AG04449 (cell line): Measurements from ENCODE around the gene TMEM184C.

Experiments
- CTCF ChIA-PET: fragments of 350-600 bp; formaldehyde crosslinking; extraction: SDS; loops from one replicate; lab custom pipeline; 2021; ENCODE audit warnings: antibody characterized with exemption; lab: Yijun Ruan, JAX
- POLR2A ChIA-PET: fragments of 400-600, 350-600 bp; formaldehyde crosslinking; extraction: SDS; loops from one replicate; lab custom pipeline; 2020; ENCODE audit warnings: antibody characterized with exemption, inconsistent platforms; lab: Yijun Ruan, JAX
- DNase-seq: peaks from one replicate; pipeline ENCODE4 v3.0.0-alpha.2; 2010; ENCODE audit warnings: low read depth, low spot score
- H3K4me3 ChIP-seq: 2 replicates; pipeline ENCODE4 v1.5.1; 2011; ENCODE audit warnings: low read depth, mild to moderate bottlenecking, control low read depth, low read length
- TF ChIP-seq, protein P1 (sequence below): IDR thresholded peaks from one replicate; pipeline ENCODE4 v1.5.1; 2011; ENCODE audit warnings: mild to moderate bottlenecking, moderate library complexity, low read length, control low read depth, inconsistent platforms; ENCODE audit not compliant: insufficient read depth; ENCODE audit errors: missing control alignments

Gene TMEM184C

GRCh38 chr4:147607471-147607870 lies 9.7 kb upstream of the TMEM184C start:
- ChIA-PET CTCF (interaction anchor here (1.2 to 2.6 kb wide), 2 partner anchors 101 to 259 kb away, joined by 3 to 18 read pairs; no protein-coding TSS in a partner anchor), POLR2A (no interaction called here)
- DNase-seq = no peak
- no peak overlapping the region for H3K4me3 ChIP-seq
- TF ChIP-seq, protein P1, sequence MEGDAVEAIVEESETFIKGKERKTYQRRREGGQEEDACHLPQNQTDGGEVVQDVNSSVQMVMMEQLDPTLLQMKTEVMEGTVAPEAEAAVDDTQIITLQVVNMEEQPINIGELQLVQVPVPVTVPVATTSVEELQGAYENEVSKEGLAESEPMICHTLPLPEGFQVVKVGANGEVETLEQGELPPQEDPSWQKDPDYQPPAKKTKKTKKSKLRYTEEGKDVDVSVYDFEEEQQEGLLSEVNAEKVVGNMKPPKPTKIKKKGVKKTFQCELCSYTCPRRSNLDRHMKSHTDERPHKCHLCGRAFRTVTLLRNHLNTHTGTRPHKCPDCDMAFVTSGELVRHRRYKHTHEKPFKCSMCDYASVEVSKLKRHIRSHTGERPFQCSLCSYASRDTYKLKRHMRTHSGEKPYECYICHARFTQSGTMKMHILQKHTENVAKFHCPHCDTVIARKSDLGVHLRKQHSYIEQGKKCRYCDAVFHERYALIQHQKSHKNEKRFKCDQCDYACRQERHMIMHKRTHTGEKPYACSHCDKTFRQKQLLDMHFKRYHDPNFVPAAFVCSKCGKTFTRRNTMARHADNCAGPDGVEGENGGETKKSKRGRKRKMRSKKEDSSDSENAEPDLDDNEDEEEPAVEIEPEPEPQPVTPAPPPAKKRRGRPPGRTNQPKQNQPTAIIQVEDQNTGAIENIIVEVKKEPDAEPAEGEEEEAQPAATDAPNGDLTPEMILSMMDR = no peak

DNA sequence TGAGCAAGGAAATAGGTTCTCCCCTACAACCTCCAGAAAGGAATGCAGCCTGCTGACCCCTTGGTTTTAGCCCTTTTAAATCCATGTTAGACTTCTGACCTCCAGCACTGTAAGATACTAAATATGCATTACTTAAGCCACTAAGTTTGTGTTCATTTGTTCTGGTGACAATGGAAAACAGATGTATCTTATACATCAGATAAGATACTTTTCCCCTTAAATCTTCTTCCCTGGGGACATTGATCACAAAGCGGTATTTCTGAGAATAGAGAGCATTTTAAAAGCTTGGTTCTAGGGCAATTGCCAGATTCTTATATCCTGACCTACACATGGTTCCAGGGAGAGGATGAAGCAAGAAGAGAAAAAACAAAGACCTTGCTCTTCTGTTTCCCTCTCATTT lies 6.5 kb upstream of the TMEM184C start:
- POLR2A ChIA-PET = no interaction called here
- no peak for DNase-seq
- TF ChIP-seq, protein P1 = no peak
- H3K4me3 ChIP-seq = no peak overlapping the region
- CTCF ChIA-PET = interaction anchor here (0.7 kb wide), 1 partner anchor 256 kb away, joined by 3 read pairs; no protein-coding TSS in a partner anchor

GRCh38 chr4:147616849-147617172 lies 386 bp upstream of the TMEM184C start:
- TF ChIP-seq, protein P1 = no peak
- ChIA-PET POLR2A (interaction anchor here (1.2 to 1.4 kb wide), 2 partner anchors 17 to 67 kb away, joined by 4 to 12 read pairs; partner anchors contain the start of gene PRMT9), CTCF (interaction anchor here (0.8 to 3.4 kb wide), 13 partner anchors 10 to 598 kb away, joined by 3 to 32 read pairs (median 4); no protein-coding TSS in a partner anchor)
- H3K4me3 ChIP-seq = peak overlapping the region; percentile 91
- no peak for DNase-seq

GRCh38 chr4:147617841-147618691 lies 869 bp downstream of the TMEM184C start:
- CTCF ChIA-PET = interaction anchor here (0.8 to 3.4 kb wide), 12 partner anchors 8 to 599 kb away, joined by 3 to 32 read pairs (median 4); no protein-coding TSS in a partner anchor
- TF ChIP-seq, protein P1 = no peak
- DNase-seq = no peak
- peak overlapping the region; percentile 91 for H3K4me3 ChIP-seq
- POLR2A ChIA-PET = interaction anchor here (1.4 kb wide), 1 partner anchor 65 kb away, joined by 12 read pairs; the partner anchor contains the start of gene PRMT9

DNA sequence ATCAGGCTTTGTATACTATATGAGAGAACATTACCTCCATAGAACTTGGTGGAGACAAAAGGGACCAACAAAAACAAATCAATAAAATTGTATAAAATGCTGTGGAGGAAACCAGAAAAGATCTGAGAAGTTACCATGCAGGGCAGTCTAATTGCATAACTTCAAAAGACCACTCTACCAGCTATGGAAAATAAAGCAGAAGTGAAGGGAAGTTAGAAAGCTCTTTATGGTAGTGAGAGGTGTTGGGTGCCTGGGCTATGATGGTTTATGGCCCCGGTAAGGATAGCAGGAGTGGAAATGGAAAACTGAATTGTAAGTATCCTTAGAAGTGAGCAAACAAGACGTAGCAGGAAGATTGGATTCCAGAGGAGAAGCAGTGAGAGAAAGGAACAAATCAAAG lies 3.1 kb downstream of the TMEM184C start:
- CTCF ChIA-PET = interaction anchor here (1.5 kb wide), 1 partner anchor 247 kb away, joined by 6 read pairs; no protein-coding TSS in a partner anchor
- POLR2A ChIA-PET = no interaction called here
- no peak for DNase-seq
- H3K4me3 ChIP-seq = no peak overlapping the region
- TF ChIP-seq, protein P1 = no peak

GRCh38 chr4:147625733-147626132 lies 8.5 kb downstream of the TMEM184C start:
- ChIA-PET CTCF (interaction anchor here (1.3 to 1.7 kb wide), 3 partner anchors 9 to 241 kb away, joined by 3 to 6 read pairs (median 5); partner anchors contain the start of gene TMEM184C), POLR2A (no interaction called here)
- H3K4me3 ChIP-seq = no peak overlapping the region
- DNase-seq = no peak
- TF ChIP-seq, protein P1 = no peak
